Measurements from ENCODE around the gene MTPN. TPM values are rescaled to one million over a fixed set of nuclear protein-coding genes. Genes with fewer than 3 reads are reported as not detected.

Gene MTPN
- total RNA-seq, 4 donors from 2014 or later = 59.6 to 83.3 (median 71.2) TPM

DNA sequence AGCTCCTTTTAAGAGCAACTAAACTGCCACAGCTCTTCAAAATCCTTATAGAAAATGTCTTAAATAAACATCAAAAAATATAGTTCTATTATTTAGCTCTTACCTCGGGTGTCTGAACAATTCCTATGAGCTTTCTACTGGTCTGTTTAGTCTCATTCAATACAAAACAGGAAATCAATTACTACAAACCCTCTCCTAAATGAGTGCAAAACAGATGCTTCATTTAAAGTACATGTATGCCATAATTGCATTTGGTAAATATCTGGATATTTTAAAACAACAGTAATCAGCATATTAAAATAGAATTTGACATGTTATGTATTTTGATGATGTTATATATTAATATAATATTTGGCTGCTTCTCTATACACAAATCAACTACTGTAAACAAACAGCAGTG, 38.5 kb upstream of the MTPN start:
- intact Hi-C loops (cut with DNase I; ENCODE audit: low total_unique reads) = no loop called here

DNA sequence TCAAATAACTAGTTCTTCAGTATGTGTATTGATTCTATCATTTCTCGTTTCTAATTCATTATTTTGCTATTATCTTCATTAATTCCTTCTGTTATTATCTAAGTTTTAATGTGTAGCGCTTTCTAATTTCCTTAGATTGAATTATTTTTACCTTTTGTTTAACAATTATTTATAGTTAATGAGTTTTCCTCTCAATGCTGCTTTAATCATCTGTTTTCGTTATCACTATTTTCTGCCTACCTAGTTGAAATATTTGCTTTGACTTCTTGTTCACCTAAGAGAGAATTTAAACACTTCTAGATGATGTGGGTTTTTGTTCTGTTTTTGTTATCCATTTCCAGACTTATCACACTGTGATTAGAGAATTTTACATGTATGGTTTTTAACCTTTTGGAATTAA, 37.5 kb upstream of the MTPN start:
- WGBS, 2 donors = 90 to 93% methylated on average over 3 of the region's 3 CpGs
- no peak for TF ChIP-seq POLR2A (IDR thresholded peaks at IDR 0.05)
- TF ChIP-seq, protein P1, sequence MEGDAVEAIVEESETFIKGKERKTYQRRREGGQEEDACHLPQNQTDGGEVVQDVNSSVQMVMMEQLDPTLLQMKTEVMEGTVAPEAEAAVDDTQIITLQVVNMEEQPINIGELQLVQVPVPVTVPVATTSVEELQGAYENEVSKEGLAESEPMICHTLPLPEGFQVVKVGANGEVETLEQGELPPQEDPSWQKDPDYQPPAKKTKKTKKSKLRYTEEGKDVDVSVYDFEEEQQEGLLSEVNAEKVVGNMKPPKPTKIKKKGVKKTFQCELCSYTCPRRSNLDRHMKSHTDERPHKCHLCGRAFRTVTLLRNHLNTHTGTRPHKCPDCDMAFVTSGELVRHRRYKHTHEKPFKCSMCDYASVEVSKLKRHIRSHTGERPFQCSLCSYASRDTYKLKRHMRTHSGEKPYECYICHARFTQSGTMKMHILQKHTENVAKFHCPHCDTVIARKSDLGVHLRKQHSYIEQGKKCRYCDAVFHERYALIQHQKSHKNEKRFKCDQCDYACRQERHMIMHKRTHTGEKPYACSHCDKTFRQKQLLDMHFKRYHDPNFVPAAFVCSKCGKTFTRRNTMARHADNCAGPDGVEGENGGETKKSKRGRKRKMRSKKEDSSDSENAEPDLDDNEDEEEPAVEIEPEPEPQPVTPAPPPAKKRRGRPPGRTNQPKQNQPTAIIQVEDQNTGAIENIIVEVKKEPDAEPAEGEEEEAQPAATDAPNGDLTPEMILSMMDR (IDR thresholded peaks at IDR 0.05) = no peak
- no peak overlapping the region for H3K4me3 ChIP-seq (ENCODE audit: low read depth, poor library complexity, severe bottlenecking)
- intact Hi-C loops (cut with DNase I; ENCODE audit: low total_unique reads) = no loop called here
- no peak for DNase-seq (ENCODE audit: low spot score in 2 of 2)

More for the DNA sequence above, 38.5 kb upstream of the MTPN start:
- 38 to 50% methylated on average over 1 of the region's 1 CpG for WGBS, 2 donors
- DNase-seq (ENCODE audit: low spot score in 2 of 2) = no peak
- no peak overlapping the region for H3K4me3 ChIP-seq (ENCODE audit: low read depth, poor library complexity, severe bottlenecking)
- TF ChIP-seq, protein P1 (IDR thresholded peaks at IDR 0.05) = no peak
- no peak for TF ChIP-seq POLR2A (IDR thresholded peaks at IDR 0.05)

DNA sequence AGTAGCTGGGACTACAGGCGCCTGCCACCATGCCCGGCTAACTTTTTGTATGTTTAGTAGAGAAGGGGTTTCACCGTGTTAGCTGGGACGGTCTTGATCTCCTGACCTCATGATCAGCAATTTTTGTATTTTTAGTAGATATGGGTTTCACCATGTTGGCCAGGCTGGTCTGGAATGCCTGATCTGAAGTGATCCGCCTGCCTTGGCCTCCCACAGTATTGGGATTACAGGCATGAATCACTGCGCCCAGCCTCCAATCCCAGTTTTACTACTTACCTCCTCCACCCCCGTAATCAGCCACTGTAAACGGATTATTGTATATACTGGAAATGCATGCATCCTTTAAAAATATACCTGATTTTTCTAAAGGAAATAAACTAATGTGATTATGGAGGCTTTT, 35.1 kb upstream of the MTPN start:
- no peak for DNase-seq (ENCODE audit: low spot score in 2 of 2)
- intact Hi-C loops (cut with DNase I; ENCODE audit: low total_unique reads) = no loop called here
- WGBS, 2 donors = 91 to 92% methylated on average over 8 of the region's 8 CpGs
- TF ChIP-seq POLR2A (IDR thresholded peaks at IDR 0.05) = no peak
- TF ChIP-seq, protein P1 (IDR thresholded peaks at IDR 0.05) = no peak
- H3K4me3 ChIP-seq (ENCODE audit: low read depth, poor library complexity, severe bottlenecking) = no peak overlapping the region

DNA sequence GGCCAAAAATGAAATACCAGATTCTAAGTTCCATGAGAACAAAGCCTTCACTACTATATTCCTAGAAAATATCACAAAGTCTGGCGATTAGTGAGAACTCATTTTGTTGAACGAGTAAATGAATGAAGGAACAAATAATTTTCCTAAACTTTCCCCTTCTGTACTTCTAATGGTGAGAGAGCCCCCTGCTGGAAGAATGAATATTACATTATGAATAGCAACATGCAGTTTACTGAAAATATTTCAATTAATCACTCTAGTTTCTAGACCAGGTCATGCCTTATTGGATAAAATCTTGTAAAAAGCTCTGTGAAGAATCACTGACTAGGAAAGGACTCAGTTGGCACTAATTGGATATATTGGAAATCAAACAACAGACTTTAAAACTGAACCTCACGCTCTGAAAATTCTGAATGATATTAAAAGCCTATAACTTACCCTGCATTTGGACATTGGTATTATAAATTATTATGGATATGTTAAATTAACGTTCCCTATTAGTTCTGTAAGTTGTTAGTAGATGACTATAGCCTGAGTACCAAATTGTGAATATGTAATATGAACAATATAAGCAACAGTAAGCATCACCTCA, 32.4 kb upstream of the MTPN start:
- intact Hi-C loops (cut with DNase I; ENCODE audit: low total_unique reads) = loop anchor here (2.0 kb wide), 1 partner anchor 209 kb away; no protein-coding TSS in a partner anchor
- DNase-seq (ENCODE audit: low spot score in 2 of 2) = no peak
- TF ChIP-seq, protein P1 (IDR thresholded peaks at IDR 0.05) = peak in 1 of 3 donors; percentile 50
- no peak for TF ChIP-seq POLR2A (IDR thresholded peaks at IDR 0.05)
- no peak overlapping the region for H3K4me3 ChIP-seq (ENCODE audit: low read depth, poor library complexity, severe bottlenecking)
- WGBS, 2 donors = 25% methylated on average over 4 of the region's 4 CpGs

DNA sequence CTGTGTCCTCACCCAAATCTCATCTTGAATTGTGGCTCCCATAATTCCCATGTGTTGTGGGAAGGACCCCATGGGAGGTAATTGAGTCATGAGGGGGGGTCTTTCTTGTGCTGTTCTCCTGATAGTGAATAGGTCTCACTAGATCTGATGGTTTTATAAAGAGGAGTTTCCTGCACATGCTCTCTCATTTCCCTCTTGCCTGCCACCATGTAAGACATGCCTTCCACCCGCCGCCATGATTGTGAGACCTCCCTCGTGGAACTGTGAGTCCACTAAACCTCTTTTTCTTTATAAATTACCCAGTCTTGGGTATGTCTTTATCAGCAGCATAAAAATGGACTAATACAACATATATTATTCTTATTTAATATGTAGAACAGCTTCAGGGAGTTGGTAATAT, 29.0 kb upstream of the MTPN start:
- 94 to 96% methylated on average over 3 of the region's 3 CpGs for WGBS, 2 donors
- intact Hi-C loops (cut with DNase I; ENCODE audit: low total_unique reads) = no loop called here
- TF ChIP-seq, protein P1 (IDR thresholded peaks at IDR 0.05) = no peak
- H3K4me3 ChIP-seq (ENCODE audit: low read depth, poor library complexity, severe bottlenecking) = no peak overlapping the region
- DNase-seq (ENCODE audit: low spot score in 2 of 2) = no peak

DNA sequence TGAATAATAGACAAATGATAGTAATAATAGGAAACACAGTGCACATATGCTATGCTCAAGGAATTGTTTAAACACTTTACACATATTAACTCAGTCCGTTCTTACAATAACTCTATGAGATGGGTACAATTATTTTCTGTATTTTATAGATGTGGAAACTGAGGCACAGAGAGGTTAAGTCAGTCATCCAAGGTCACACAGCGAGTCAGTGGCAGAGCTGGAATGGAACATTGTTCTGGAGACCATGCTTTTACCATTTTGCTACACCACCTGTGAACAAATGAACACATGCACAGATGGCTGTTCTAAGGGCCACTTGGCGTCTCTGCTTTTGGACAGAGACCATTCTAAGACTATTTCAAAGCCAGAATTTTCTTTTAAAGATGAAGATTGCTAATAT, 26.9 kb upstream of the MTPN start:
- intact Hi-C loops (cut with DNase I; ENCODE audit: low total_unique reads) = no loop called here
- no peak for DNase-seq (ENCODE audit: low spot score in 2 of 2)
- 82 to 87% methylated on average over 3 of the region's 3 CpGs for WGBS, 2 donors
- TF ChIP-seq POLR2A (IDR thresholded peaks at IDR 0.05) = no peak
- TF ChIP-seq, protein P1 (IDR thresholded peaks at IDR 0.05) = no peak
- H3K4me3 ChIP-seq (ENCODE audit: low read depth, poor library complexity, severe bottlenecking) = no peak overlapping the region

All from lower leg skin (tissue), 4 donors.